ENCODE results near the gene NPTN. TPM values are rescaled to one million over a fixed set of nuclear protein-coding genes. Genes with fewer than 3 reads are reported as not detected.

Gene NPTN
- polyA plus RNA-seq, 2 of the 4 experiments (the other 2 are of a cell fraction) = 150 to 201 TPM

- no peak for ATAC-seq
- POLR2A ChIA-PET = no interaction called here
- no peak for FAIRE-seq
- no peak overlapping the region for H3K27ac ChIP-seq
- no peak overlapping the region for H3K4me2 ChIP-seq
- H3K4me1 ChIP-seq = peaks cover 15% of the 10 kb centered on the region; the same call in 2 of the 3 replicates
- no peak overlapping the region for H3K4me3 ChIP-seq
- DNase-seq (ENCODE audit: low read depth in 1 of 2, low spot score in 1 of 2) = no peak
- TF ChIP-seq POLR2A (IDR thresholded peaks at IDR 0.05; ENCODE audit: low read length) (no peak), MYC (IDR thresholded peaks at IDR 0.05; ENCODE audit: borderline replicate concordance, low read length) (no peak), ZNF302 (CRISPR knock-in tag; IDR thresholded peaks at IDR 0.05) (no peak), PHF8 (IDR thresholded peaks at IDR 0.05; ENCODE audit: borderline replicate concordance, low read depth) (no peak), ZFP36 (IDR thresholded peaks at IDR 0.05; ENCODE audit: borderline replicate concordance, partially characterized antibody) (no peak), HMGXB4 (CRISPR knock-in tag; IDR thresholded peaks at IDR 0.05; ENCODE audit: borderline replicate concordance) (no peak), HOXA7 (CRISPR knock-in tag; IDR thresholded peaks at IDR 0.05) (no peak), MAZ (IDR thresholded peaks at IDR 0.05; ENCODE audit: borderline replicate concordance, low read depth, low read length) (no peak), HOXB13 (CRISPR knock-in tag; IDR thresholded peaks at IDR 0.05; ENCODE audit: low read depth) (no peak), BHLHE40 (IDR thresholded peaks at IDR 0.05; ENCODE audit: low read depth, low read length) (no peak), RFX5 (IDR thresholded peaks at IDR 0.05) (no peak), CTCF (IDR thresholded peaks at IDR 0.05) (no peak), HDAC2 (IDR thresholded peaks at IDR 0.05) (no peak), FOSB (CRISPR knock-in tag; IDR thresholded peaks at IDR 0.05) (no peak), MAFK (IDR thresholded peaks at IDR 0.05; ENCODE audit: partially characterized antibody) (no peak), NR3C1 (IDR thresholded peaks at IDR 0.05) (no peak), NPAS2 (CRISPR knock-in tag; IDR thresholded peaks at IDR 0.05; ENCODE audit: borderline replicate concordance) (no peak), EHF (CRISPR knock-in tag; IDR thresholded peaks at IDR 0.05) (no peak)
- no peaks in the 10 kb centered on the region for H3K9me3 ChIP-seq
- CTCF ChIA-PET = interaction anchor here (0.9 to 11.1 kb wide), 7 partner anchors 11 to 80 kb away, joined by 3 to 112 read pairs (median 3); no protein-coding TSS in a partner anchor
Measured at GRCh38 chr15:73620078-73620477, 13.1 kb downstream of the NPTN start.

- POLR2A ChIA-PET = interaction anchor here (0.9 to 1.3 kb wide), 2 partner anchors 13 to 15 kb away, joined by 3 read pairs; partner anchors contain the start of gene NPTN
Measured at GRCh38 chr15:73617913-73618312, 15.3 kb downstream of the NPTN start.

More at GRCh38 chr15:73617913-73618312, 15.3 kb downstream of the NPTN start:
- 96% methylated on average over 5 of the region's 5 CpGs for WGBS (ENCODE audit: missing lambda C conversion rate)
- Histone ChIP-seq H3K4me3 (no peak overlapping the region), H3K27ac (no peak overlapping the region), H3K4me2 (no peak overlapping the region), H3K4me1 (peaks cover 10% of the 10 kb centered on the region; the same call in 2 of the 3 replicates), H3K9me3 (no peaks in the 10 kb centered on the region)
- DNase-seq (ENCODE audit: low read depth in 1 of 2, low spot score in 1 of 2) = no peak
- TF ChIP-seq ATOH8 (CRISPR knock-in tag; IDR thresholded peaks at IDR 0.05; ENCODE audit: low read depth) = no peak
- no peak for TF ChIP-seq NPAS2 (CRISPR knock-in tag; IDR thresholded peaks at IDR 0.05; ENCODE audit: borderline replicate concordance)
- TF ChIP-seq ZFP36 (IDR thresholded peaks at IDR 0.05; ENCODE audit: borderline replicate concordance, partially characterized antibody) = no peak
- no peak for TF ChIP-seq ELK1 (IDR thresholded peaks at IDR 0.05; ENCODE audit: low read depth, low read length)
- TF ChIP-seq HEYL (CRISPR knock-in tag; IDR thresholded peaks at IDR 0.05) = no peak
- TF ChIP-seq JUN (IDR thresholded peaks at IDR 0.05) = no peak
- no peak for TF ChIP-seq ESRRA (IDR thresholded peaks at IDR 0.05; ENCODE audit: borderline replicate concordance, low read length)
- TF ChIP-seq HOXA7 (CRISPR knock-in tag; IDR thresholded peaks at IDR 0.05) = no peak
- no peak for TF ChIP-seq BCL3 (IDR thresholded peaks at IDR 0.05)
- no peak for TF ChIP-seq FOXS1 (CRISPR knock-in tag; IDR thresholded peaks at IDR 0.05)
- FAIRE-seq = no peak
- no peak for ATAC-seq
- CTCF ChIA-PET = interaction anchor here (0.9 to 11.1 kb wide), 9 partner anchors 9 to 312 kb away, joined by 3 to 112 read pairs (median 7); no protein-coding TSS in a partner anchor

Data from A549 (cell line).